Coronary artery (tissue), 2 donors: ENCODE data around the gene ALG1L2.
"Not testable (repeated sequence)": the region's sequence is repeated elsewhere in the genome, so short reads cannot be mapped to it uniquely, and the experiment has no call there.

Experiments used
- DNase-seq: peaks from one replicate; pipeline ENCODE4 v3.0.0-alpha.2; 2017; ENCODE audit warnings: low spot score
- H3K27ac ChIP-seq, 2 donors: fragments of 200-600 bp; sonication (generic); one replicate each; pipeline ENCODE4 v1.5.1; 2016 to 2019
- H3K4me3 ChIP-seq: fragments of 200-600 bp; sonication (generic); 2 replicates; pipeline ENCODE4 v1.5.1; 2016; ENCODE audit warnings: mild to moderate bottlenecking, moderate library complexity
- CTCF ChIP-seq: fragments of 200-600 bp; sonication (generic); IDR thresholded peaks from one replicate; pipeline ENCODE4 v1.5.1; 2019; ENCODE audit warnings: antibody characterized with exemption

Gene ALG1L2

GRCh38 chr3:130093741-130094391 lies 12.2 kb downstream of the ALG1L2 start:
- TF ChIP-seq CTCF = no peak
- Histone ChIP-seq H3K4me3 (no peak overlapping the region), H3K27ac (no peak overlapping the region)
- DNase-seq = no peak

GRCh38 chr3:130094491-130094941 lies 12.9 kb downstream of the ALG1L2 start:
- not testable (repeated sequence) for DNase-seq, H3K27ac ChIP-seq, H3K4me3 ChIP-seq

- peak overlapping the region; percentile 25 for H3K4me3 ChIP-seq
- H3K27ac ChIP-seq, DNase-seq: not testable (repeated sequence)
These were observed 14.2 kb downstream of the ALG1L2 start for GRCh38 chr3:130095858-130096257.

- H3K4me3 ChIP-seq, DNase-seq, H3K27ac ChIP-seq: not testable (repeated sequence)
These were observed 15.5 kb downstream of the ALG1L2 start for GRCh38 chr3:130097096-130097495.

- peak; percentile 19 for TF ChIP-seq CTCF
- DNase-seq, H3K4me3 ChIP-seq, H3K27ac ChIP-seq: not testable (repeated sequence)
These were observed 16.3 kb downstream of the ALG1L2 start for GRCh38 chr3:130097690-130098638.

- H3K4me3 ChIP-seq, H3K27ac ChIP-seq: not testable (repeated sequence)
These were observed 17.2 kb downstream of the ALG1L2 start for GRCh38 chr3:130098639-130099385.

GRCh38 chr3:130102545-130102944 lies 20.9 kb downstream of the ALG1L2 start:
- DNase-seq, H3K4me3 ChIP-seq, H3K27ac ChIP-seq: not testable (repeated sequence)

More at GRCh38 chr3:130098639-130099385, 17.2 kb downstream of the ALG1L2 start:
- not testable (repeated sequence) for DNase-seq

- H3K27ac ChIP-seq, H3K4me3 ChIP-seq, DNase-seq: not testable (repeated sequence)
These were observed 22.6 kb downstream of the ALG1L2 start for GRCh38 chr3:130104191-130104590.

GRCh38 chr3:130107333-130107995 lies 25.8 kb downstream of the ALG1L2 start:
- H3K27ac ChIP-seq, DNase-seq, H3K4me3 ChIP-seq: not testable (repeated sequence)

- H3K27ac ChIP-seq, H3K4me3 ChIP-seq, DNase-seq: not testable (repeated sequence)
These were observed 27.4 kb downstream of the ALG1L2 start for GRCh38 chr3:130108836-130109585.

- DNase-seq = not testable (repeated sequence)
These were observed 28.9 kb downstream of the ALG1L2 start for GRCh38 chr3:130110386-130111169.

More at GRCh38 chr3:130110386-130111169, 28.9 kb downstream of the ALG1L2 start:
- Histone ChIP-seq H3K27ac (peak overlapping the region; percentile 48 to 92), H3K4me3 (peak overlapping the region; percentile 85)
